NOMO-1 treated with DMSO at 0.1 percent for 48 hours (cell line): Measurements from ENCODE around the gene TBL2.
"Not testable (repeated sequence)": the region's sequence is repeated elsewhere in the genome, so short reads cannot be mapped to it uniquely, and the experiment has no call there.

Experiments used
- DNase-seq: peaks from one replicate; lab custom pipeline; 2025; ENCODE audit not compliant: unreplicated experiment; lab: John Stamatoyannopoulos, UW

TBL2 gene

DNA sequence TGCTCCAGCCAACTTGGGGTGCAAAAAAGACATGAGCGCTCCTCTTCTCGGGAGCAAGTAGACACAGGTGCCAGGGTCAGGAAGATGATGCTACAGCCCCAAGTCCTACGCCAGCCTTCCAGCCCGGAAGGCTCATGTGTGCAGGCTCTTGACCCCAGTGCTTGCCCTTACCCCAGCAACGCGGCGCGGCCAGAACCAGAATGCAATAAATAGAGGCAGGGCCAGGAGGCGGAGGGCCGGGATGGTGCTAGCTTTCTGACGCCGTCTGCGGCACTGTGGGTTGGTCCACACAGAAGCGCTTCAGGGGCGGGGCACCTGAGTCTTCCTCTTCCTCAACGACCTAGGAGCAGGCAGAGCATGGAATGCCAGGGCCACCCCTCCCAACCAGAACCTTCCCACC is 41.3 kb downstream of the TBL2 start:
- DNase-seq: no peak

- DNase-seq: no peak
Measured at GRCh38 chr7:73536479-73536878, 41.9 kb downstream of the TBL2 start.

- DNase-seq: not testable (repeated sequence)
Measured at GRCh38 chr7:73535918-73536317, 42.5 kb downstream of the TBL2 start.

GRCh38 chr7:73533742-73534141 is 44.6 kb downstream of the TBL2 start:
- no peak for DNase-seq

GRCh38 chr7:73532224-73532623 is 46.2 kb downstream of the TBL2 start:
- DNase-seq: no peak

- no peak for DNase-seq
Measured at GRCh38 chr7:73530800-73531199, 47.6 kb downstream of the TBL2 start.

GRCh38 chr7:73526896-73527821 is 51.2 kb downstream of the TBL2 start:
- peak; percentile 80 for DNase-seq

DNA sequence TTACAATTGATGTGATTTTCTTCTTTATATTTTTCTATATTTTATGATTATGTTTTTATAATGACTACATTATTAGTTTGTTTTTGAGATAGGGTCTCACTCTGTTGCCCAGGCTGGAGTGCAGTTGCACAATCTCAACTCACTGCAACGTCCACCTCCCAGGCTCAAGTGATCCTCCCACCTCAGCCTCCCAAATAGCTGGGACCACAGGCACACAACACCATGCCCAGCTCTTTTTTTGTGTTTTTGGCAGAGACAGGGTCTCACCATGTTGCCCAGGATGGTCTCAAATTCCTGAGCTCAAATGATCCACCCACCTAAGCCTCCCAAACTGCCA is 52.3 kb downstream of the TBL2 start:
- DNase-seq: not testable (repeated sequence)

DNA sequence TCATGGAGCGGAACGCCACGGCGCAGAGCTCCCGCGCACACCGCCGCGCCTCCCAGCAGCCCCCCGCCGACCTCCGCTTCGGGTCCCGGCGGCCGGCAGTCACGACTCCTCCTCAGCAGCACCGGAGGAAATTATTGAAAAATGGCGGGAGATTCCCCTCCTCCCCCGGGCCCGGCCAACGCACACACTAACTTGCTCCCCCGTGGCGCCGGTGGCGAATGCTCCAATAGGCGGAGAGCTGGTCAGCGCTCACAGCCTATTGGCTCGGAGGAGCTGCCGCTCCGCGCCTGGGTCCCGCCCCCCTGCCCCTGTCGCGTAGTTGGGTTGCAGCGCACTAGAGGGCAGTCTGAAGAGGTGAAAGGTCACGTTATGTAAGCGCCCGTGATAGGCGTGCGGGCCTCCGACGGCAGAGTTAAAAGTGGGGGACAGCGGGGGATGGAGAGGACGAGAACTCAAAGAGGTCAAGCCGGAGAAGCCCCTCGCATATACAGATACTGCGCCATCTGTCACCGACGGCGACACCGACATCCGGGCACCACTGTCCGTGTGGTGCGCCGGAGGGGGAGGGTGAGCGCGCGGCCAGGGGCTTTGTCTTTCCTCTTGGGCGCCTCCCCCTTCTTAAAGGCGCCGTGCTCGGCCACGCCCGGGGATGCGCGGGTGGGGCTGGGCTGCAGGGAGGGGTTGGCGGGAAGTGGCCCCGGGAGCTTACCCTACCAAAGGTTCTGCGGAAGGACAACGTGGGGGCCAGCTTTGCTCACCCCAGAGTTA is 56.1 kb downstream of the TBL2 start, which contains the start of gene BAZ1B:
Gene BAZ1B, minus strand, starts transcription at position 189 of the 768 bp plus-strand sequence. CDS start 360 bp downstream, outside the sequence.
- peak; percentile 100 for DNase-seq

- DNase-seq: no peak
Measured at GRCh38 chr7:73521636-73522104, 56.7 kb downstream of the TBL2 start.

DNA sequence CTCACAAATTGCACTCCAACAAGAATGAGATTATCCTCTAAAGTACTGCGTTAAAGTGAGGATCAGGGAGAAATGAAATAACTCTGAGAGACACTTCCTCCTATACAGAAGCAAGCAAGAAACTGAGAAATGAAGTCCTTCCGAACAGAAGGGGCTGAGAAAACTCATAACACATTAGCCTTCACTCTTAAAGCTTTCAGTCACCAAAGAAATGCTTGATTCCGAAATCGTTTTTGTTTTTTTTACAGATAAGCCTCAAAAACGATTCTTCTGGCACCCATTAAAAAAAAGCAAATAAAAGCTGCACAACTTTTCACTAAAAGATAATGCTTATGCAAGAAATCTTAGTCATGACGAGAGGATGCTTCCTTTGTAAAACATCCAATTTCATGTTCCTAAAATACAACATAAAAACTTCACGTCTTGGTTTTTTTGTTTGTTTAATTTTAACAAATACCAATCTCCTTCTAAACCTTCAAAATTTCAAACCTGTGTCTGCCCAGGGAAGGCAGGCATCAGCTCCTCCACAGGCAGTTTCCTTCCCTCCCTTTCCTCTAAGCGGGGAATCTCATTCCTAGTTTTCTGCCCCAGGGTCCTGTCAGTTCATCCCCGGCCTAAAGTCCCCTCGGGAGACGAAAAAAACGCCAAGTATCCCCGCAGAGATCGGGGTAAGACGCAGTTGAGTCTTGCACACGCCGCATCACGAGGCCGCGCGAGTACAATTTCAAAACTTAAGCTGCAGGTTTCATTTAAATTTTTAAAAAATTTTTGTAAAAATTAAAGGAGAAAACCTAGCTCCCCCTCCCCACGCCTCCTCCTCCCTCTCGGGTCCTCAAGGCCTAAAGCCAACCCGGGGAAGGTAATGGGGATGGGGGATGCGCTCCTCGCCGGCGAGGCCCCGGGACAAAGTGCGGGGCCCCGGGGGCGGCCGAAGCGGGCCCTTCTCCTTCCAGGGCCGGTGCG is 57.4 kb downstream of the TBL2 start:
- DNase-seq: peak; percentile 73

DNA sequence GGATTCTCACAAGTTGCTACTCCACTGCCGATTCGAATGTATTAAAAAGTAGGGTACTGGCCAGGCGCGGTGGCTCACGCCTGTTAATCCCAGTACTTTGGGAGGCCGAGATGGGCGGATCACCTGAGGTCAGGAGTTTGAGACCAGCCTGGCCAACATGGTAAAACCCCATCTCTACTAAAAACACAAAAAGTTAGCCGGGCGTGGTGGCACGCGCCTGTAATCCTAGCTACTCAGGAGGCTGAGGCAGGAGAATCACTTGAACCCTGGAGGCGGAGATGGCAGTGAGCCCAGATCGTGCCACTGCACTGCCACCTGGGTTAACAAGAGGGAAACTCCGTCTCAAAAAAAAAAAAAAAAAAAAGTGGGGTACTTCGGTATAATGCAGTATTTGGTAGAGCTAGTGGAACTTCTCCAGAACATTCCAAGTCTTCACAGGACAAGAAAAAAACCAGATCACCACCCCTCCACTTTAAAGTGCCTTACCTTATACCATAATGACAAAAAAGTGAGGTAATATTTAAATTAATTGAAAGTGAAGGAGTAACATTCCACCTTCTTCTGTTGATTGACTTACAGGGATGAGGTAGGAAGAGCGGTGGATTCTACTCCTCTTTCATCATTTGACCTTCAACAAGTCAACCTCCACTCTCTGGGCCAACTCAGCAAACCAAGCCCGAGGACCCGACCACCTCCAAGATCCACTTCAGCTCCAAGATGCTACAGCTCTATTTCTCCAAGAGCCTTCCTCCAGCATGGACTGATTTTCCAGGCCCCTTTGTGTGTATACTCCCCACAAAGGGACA is 58.3 kb downstream of the TBL2 start:
- DNase-seq: peak; percentile 71

GRCh38 chr7:73518470-73518869 is 59.9 kb downstream of the TBL2 start:
- DNase-seq: no peak
